Measurements from ENCODE around the gene ARHGAP21. TPM values are rescaled to one million over a fixed set of nuclear protein-coding genes. Genes with fewer than 3 reads are reported as not detected.

Gene ARHGAP21
- total RNA-seq, 2 experiments from 2014 or later, result 19.7 to 25.9 TPM

- POLR2A ChIA-PET, result interaction anchor here (0.5 to 1.2 kb wide), 3 partner anchors 17 to 310 kb away, joined by 4 to 10 read pairs (median 5); partner anchors contain the start of genes ARHGAP21, ENKUR and THNSL1
- peaks cover 7% of the 10 kb centered on the region for H3K4me1 Mint-ChIP-seq
- DNase-seq (peak; percentile 62), ATAC-seq (peak; percentile 88)
- H3K9me3 Mint-ChIP-seq (ENCODE audit: low read depth), result no peaks in the 10 kb centered on the region
- H3K4me3 Mint-ChIP-seq, result no peak overlapping the region
- intact Hi-C loops (cut with DNase I, micrococcal nuclease), result loop anchor here (1.0 to 2.0 kb wide), 3 partner anchors 18 to 496 kb away; no protein-coding TSS in a partner anchor
- H3K27me3 Mint-ChIP-seq, result no peaks in the 10 kb centered on the region
- H3K36me3 Mint-ChIP-seq (ENCODE audit: low read depth), result no peaks in the 10 kb centered on the region
- no peak overlapping the region for H3K27ac Mint-ChIP-seq
- CTCF ChIA-PET, result interaction anchor here (0.6 to 1.4 kb wide), 7 partner anchors 9 to 1178 kb away, joined by 3 to 6 read pairs (median 4); no protein-coding TSS in a partner anchor
Measured at GRCh38 chr10:24706479-24707118, 17.1 kb downstream of the ARHGAP21 start.

DNA sequence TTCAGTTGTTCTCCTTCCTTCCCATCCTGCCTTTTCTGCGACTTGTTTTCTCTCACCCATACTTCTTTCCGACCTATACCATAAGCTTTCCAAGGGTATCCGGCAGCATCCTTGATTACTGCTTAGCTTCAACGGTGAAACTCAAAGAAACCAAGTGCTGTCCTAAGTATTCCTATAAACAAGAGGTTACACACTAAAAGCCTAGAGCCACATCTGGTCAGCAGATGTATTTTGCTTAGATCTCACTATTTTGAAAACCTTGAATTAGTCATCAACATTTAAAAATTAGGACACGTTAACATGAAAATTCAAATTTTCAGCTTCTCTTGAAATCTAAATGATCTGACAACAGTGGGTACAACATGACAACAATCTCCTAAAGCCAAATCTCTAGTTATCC lies 20.0 kb downstream of the ARHGAP21 start:
- DNase-seq (no peak), ATAC-seq (no peak)
- POLR2A ChIA-PET, result no interaction called here
- Mint-ChIP-seq H3K9me3 (ENCODE audit: low read depth) (no peaks in the 10 kb centered on the region), H3K4me1 (peaks cover 10% of the 10 kb centered on the region), H3K27me3 (no peaks in the 10 kb centered on the region), H3K4me3 (no peak overlapping the region), H3K27ac (no peak overlapping the region), H3K36me3 (ENCODE audit: low read depth) (no peaks in the 10 kb centered on the region)
- intact Hi-C loops (cut with DNase I, micrococcal nuclease), result no loop called here
- CTCF ChIA-PET, result no interaction called here

DNA sequence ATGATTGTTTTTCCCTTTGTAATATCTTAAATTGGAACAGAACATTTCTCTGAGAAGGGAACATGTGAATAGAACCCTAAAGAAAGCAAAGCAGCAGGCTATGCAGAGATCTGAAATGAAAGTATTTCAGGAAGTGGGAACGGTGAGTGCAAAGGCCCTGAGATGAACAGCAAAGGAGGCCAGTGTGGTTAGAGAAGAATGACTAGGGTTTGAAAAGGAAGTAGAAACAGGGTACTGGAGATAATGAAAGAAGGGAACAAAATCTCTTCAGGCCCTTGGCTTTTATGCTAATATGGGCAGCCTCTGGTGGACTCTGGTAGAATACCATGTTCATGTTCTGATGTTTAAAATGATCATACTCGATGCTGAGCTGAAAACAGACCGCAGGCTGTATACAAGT lies 22.2 kb downstream of the ARHGAP21 start:
- POLR2A ChIA-PET, result no interaction called here
- ATAC-seq, result peak; percentile 84
- H3K27ac Mint-ChIP-seq, result no peak overlapping the region
- H3K9me3 Mint-ChIP-seq (ENCODE audit: low read depth), result no peaks in the 10 kb centered on the region
- no peak overlapping the region for H3K4me3 Mint-ChIP-seq
- no peaks in the 10 kb centered on the region for H3K36me3 Mint-ChIP-seq (ENCODE audit: low read depth)
- intact Hi-C loops (cut with DNase I, micrococcal nuclease), result no loop called here
- H3K27me3 Mint-ChIP-seq, result no peaks in the 10 kb centered on the region
- H3K4me1 Mint-ChIP-seq, result peaks cover 10% of the 10 kb centered on the region
- CTCF ChIA-PET, result interaction anchor here (0.7 to 1.5 kb wide), 2 partner anchors 10 to 15 kb away, joined by 3 to 4 read pairs; no protein-coding TSS in a partner anchor
- peak; percentile 15 for DNase-seq

DNA sequence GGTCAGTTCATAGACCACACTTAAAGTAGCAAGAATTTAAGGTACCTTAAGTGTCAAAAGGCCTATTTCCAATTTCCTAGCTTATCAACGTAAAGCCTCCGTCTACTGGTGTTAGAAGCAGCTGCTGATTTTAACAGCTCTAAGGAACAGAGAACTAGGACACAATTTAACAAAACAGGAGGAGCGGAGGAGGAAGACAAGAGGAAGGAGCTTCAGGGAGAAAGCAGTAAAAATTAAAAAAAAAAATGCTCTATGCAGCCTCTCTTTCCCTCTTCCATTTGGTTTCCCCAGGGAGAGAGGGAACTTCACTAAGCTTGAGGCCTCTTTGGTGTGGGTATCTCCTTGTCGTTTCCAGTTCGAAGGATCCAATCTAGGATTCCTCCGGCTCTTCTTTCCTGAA lies 22.7 kb downstream of the ARHGAP21 start:
- POLR2A ChIA-PET, result no interaction called here
- intact Hi-C loops (cut with DNase I, micrococcal nuclease), result no loop called here
- Mint-ChIP-seq H3K27me3 (no peaks in the 10 kb centered on the region), H3K4me1 (peaks cover 10% of the 10 kb centered on the region), H3K27ac (no peak overlapping the region), H3K9me3 (ENCODE audit: low read depth) (no peaks in the 10 kb centered on the region), H3K36me3 (ENCODE audit: low read depth) (no peaks in the 10 kb centered on the region), H3K4me3 (no peak overlapping the region)
- DNase-seq, result no peak
- CTCF ChIA-PET, result interaction anchor here (0.7 to 1.5 kb wide), 2 partner anchors 10 to 15 kb away, joined by 3 to 4 read pairs; no protein-coding TSS in a partner anchor
- no peak for ATAC-seq

- H3K27me3 Mint-ChIP-seq, result no peaks in the 10 kb centered on the region
- no peaks in the 10 kb centered on the region for H3K9me3 Mint-ChIP-seq (ENCODE audit: low read depth)
- no peak overlapping the region for H3K4me3 Mint-ChIP-seq
- ChIA-PET CTCF (interaction anchor here (1.9 kb wide), 1 partner anchor 9 kb away, joined by 5 read pairs; no protein-coding TSS in a partner anchor), POLR2A (interaction anchor here (0.6 kb wide), 1 partner anchor 478 kb away, joined by 4 read pairs; no protein-coding TSS in a partner anchor)
- intact Hi-C loops (cut with DNase I, micrococcal nuclease), result no loop called here
- no peak for ATAC-seq
- H3K36me3 Mint-ChIP-seq (ENCODE audit: low read depth), result no peaks in the 10 kb centered on the region
- H3K4me1 Mint-ChIP-seq, result peaks cover 10% of the 10 kb centered on the region
- no peak for DNase-seq
- no peak overlapping the region for H3K27ac Mint-ChIP-seq
Measured at GRCh38 chr10:24698270-24698669, 25.4 kb downstream of the ARHGAP21 start.

DNA sequence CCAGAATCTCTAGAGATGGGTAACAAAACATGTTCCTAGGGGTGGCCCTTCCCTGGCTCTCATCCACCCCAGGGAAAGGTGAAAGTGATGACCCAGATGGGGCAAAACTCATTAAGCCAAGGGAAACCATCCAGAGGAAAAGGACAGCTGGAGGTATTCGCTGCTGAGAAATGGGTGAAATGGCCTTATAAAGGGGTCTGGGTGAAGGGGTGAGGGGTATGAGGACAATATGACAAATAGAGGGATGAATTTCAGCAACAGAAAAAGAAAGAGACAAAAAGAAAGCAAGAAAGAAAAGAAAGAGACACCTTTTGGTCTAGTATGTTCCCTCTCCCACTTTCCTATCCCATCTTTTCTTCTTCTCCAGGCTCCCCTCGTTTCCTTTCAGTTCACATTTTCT lies 26.6 kb downstream of the ARHGAP21 start:
- ATAC-seq, result no peak
- no peaks in the 10 kb centered on the region for H3K9me3 Mint-ChIP-seq (ENCODE audit: low read depth)
- H3K4me1 Mint-ChIP-seq, result peaks cover 10% of the 10 kb centered on the region
- intact Hi-C loops (cut with DNase I, micrococcal nuclease), result no loop called here
- ChIA-PET CTCF (interaction anchor here (1.9 kb wide), 1 partner anchor 10 kb away, joined by 5 read pairs; no protein-coding TSS in a partner anchor), POLR2A (no interaction called here)
- H3K4me3 Mint-ChIP-seq, result no peak overlapping the region
- no peaks in the 10 kb centered on the region for H3K36me3 Mint-ChIP-seq (ENCODE audit: low read depth)
- no peak for DNase-seq
- H3K27ac Mint-ChIP-seq, result no peak overlapping the region
- H3K27me3 Mint-ChIP-seq, result no peaks in the 10 kb centered on the region

- Mint-ChIP-seq H3K4me1 (no peaks in the 10 kb centered on the region), H3K36me3 (ENCODE audit: low read depth) (no peaks in the 10 kb centered on the region), H3K4me3 (no peak overlapping the region), H3K9me3 (ENCODE audit: low read depth) (no peaks in the 10 kb centered on the region), H3K27me3 (no peaks in the 10 kb centered on the region), H3K27ac (no peak overlapping the region)
- ChIA-PET POLR2A (no interaction called here), CTCF (interaction anchor here (0.6 to 1.2 kb wide), 3 partner anchors 10 to 430 kb away, joined by 3 read pairs; no protein-coding TSS in a partner anchor)
- intact Hi-C loops (cut with DNase I, micrococcal nuclease), result no loop called here
- DNase-seq (no peak), ATAC-seq (no peak)
Measured at GRCh38 chr10:24695452-24695851, 28.2 kb downstream of the ARHGAP21 start.

DNA sequence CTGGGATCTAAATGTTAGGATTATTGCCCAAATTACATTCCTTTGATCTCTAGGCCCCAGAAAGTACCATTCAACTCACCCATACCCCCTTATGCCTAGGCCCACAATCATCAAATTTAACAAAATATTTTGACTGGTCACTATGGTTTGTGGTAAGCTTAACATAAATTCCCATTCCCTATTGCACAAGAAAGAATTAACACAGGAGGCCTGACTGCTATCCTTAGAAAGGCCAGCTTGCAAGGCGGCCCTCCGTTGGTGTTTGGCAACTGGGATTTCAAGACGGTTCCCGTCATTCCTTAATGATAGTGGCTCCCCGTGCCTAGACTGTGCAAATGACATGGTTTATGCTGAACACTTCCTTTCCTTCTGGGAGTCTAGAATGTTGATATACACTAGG lies 29.6 kb downstream of the ARHGAP21 start:
- ChIA-PET POLR2A (no interaction called here), CTCF (no interaction called here)
- H3K27me3 Mint-ChIP-seq, result no peaks in the 10 kb centered on the region
- DNase-seq (no peak), ATAC-seq (no peak)
- no peak overlapping the region for H3K27ac Mint-ChIP-seq
- H3K4me3 Mint-ChIP-seq, result no peak overlapping the region
- H3K9me3 Mint-ChIP-seq (ENCODE audit: low read depth), result no peaks in the 10 kb centered on the region
- no peaks in the 10 kb centered on the region for H3K36me3 Mint-ChIP-seq (ENCODE audit: low read depth)
- intact Hi-C loops (cut with DNase I, micrococcal nuclease), result no loop called here
- no peaks in the 10 kb centered on the region for H3K4me1 Mint-ChIP-seq

DNA sequence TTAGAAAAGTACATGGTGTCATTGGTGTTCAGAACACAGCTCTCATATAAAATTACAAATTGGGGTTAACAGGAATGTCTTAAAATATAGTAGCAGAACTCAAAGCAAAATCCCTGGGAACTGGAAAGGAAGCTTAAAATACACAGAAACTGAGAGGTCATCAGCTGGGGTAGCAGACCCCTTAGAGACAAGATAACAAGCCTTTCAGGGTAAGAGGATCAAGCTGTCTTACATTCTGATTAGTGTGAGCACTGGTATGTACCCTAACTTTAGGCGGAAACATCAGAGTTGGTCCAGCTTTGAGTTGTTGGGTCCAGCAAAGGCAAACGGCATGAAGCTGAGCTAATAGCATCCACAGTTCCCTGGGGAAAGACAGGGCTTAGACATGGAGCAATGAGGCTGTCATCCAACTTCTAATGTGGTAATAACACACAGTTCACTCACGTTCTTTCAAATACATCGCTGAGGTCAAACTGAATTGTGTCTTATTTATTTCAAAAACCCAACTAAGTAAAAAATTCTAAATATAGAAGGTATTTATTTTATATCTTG lies 32.6 kb downstream of the ARHGAP21 start:
- intact Hi-C loops (cut with DNase I, micrococcal nuclease), result no loop called here
- H3K27me3 Mint-ChIP-seq, result no peaks in the 10 kb centered on the region
- DNase-seq (no peak), ATAC-seq (no peak)
- H3K9me3 Mint-ChIP-seq (ENCODE audit: low read depth), result no peaks in the 10 kb centered on the region
- peaks cover 7% of the 10 kb centered on the region for H3K4me1 Mint-ChIP-seq
- no peak overlapping the region for H3K4me3 Mint-ChIP-seq
- no peak overlapping the region for H3K27ac Mint-ChIP-seq
- CTCF ChIA-PET, result interaction anchor here (1.3 kb wide), 1 partner anchor 10 kb away, joined by 4 read pairs; no protein-coding TSS in a partner anchor
- POLR2A ChIA-PET, result no interaction called here
- H3K36me3 Mint-ChIP-seq (ENCODE audit: low read depth), result no peaks in the 10 kb centered on the region

DNA sequence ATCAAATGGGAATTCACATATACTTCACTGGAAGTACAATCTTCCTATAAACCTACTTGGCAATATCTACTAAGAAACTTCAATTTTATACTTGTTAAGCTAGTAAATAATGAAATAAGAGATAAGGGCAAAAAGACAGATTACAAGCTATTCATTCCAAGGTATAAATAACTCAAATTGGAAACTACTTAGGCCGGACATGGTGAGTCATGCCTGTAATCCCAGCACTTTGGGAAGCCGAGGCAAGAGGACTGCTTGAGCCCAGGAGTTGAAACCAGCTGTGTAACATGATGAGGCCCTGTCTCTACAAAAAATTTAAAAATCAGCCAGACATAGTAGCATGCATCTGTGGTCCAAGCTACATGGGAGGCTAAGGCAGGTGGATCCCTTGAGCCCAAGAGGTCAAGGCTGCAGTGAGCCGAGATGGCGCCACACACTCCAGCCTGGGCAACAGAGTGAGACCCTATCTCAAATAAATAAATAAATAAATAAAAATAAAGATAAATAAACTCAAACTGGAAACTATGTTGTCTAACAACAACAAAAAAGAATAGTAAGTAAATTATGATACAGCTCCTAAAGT lies 37.6 kb downstream of the ARHGAP21 start:
- no peak for DNase-seq
- POLR2A ChIA-PET, result no interaction called here

GRCh38 chr10:24683554-24683953 lies 40.1 kb downstream of the ARHGAP21 start:
- intact Hi-C loops (cut with DNase I, micrococcal nuclease), result no loop called here
- ChIA-PET CTCF (no interaction called here), POLR2A (no interaction called here)
- no peaks in the 10 kb centered on the region for H3K9me3 Mint-ChIP-seq (ENCODE audit: low read depth)
- peaks cover 7% of the 10 kb centered on the region for H3K4me1 Mint-ChIP-seq
- ATAC-seq (no peak), DNase-seq (no peak)
- no peaks in the 10 kb centered on the region for H3K27me3 Mint-ChIP-seq
- H3K36me3 Mint-ChIP-seq (ENCODE audit: low read depth), result no peaks in the 10 kb centered on the region
- no peak overlapping the region for H3K4me3 Mint-ChIP-seq
- H3K27ac Mint-ChIP-seq, result no peak overlapping the region

More for the DNA sequence above, 37.6 kb downstream of the ARHGAP21 start:
- peaks cover 7% of the 10 kb centered on the region for H3K4me1 Mint-ChIP-seq
- no peaks in the 10 kb centered on the region for H3K9me3 Mint-ChIP-seq (ENCODE audit: low read depth)
- H3K27me3 Mint-ChIP-seq, result no peaks in the 10 kb centered on the region
- no peak overlapping the region for H3K27ac Mint-ChIP-seq
- H3K36me3 Mint-ChIP-seq (ENCODE audit: low read depth), result no peaks in the 10 kb centered on the region
- CTCF ChIA-PET, result interaction anchor here (0.8 kb wide), 1 partner anchor 15 kb away, joined by 3 read pairs; no protein-coding TSS in a partner anchor
- intact Hi-C loops (cut with DNase I, micrococcal nuclease), result no loop called here
- H3K4me3 Mint-ChIP-seq, result no peak overlapping the region
- ATAC-seq, result no peak

Measured in activated CD4-positive, alpha-beta T cell treated with anti-CD3 and anti-CD28 coated beads for 36 hours (primary cell).